Central memory CD4-positive, alpha-beta T cell (primary cell): ENCODE data around the gene SHISA5.
A peak's percentile ranks its signal among the peaks of the same experiment; 100 is the strongest.
"Not testable (repeated sequence)": the region's sequence is repeated elsewhere in the genome, so short reads cannot be mapped to it uniquely, and the experiment has no call there.

Experiments used
- DNase-seq: peaks from one replicate; pipeline ENCODE4 v3.0.0; 2022

Gene SHISA5

DNA sequence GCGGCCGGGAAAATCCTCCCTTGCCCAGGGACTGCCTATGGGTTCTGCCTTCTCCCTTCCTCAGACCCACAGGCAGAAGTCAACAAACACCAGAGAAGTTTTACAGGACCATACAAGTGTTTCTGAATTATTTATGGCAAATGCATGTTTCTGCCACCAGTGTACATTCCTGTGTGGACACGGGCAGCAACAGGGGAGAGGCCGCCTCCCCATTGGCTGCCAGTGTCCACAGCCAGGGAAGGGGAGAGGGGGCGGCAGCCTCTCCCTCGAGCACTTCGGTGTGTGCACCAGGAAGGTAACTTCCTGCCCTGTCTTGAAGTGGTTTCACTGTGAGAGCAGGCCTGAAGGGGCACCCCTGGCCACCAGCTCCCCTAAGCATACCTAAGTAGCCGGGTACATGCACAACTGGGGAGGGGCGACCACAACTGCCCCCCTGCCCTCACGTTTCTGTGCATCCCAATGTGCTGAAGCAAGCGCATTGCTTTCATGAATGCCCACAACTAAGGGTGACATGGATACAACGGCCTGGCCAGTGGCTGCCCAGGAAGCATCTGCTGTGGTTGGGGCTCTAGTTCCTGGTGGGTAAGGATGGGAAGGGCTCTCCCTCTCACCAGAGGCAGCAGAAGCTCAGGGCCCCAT lies 14.8 kb upstream of the SHISA5 start:
- no peak for DNase-seq

- DNase-seq = no peak
These were observed 14.1 kb upstream of the SHISA5 start for GRCh38 chr3:48518069-48518468.

DNA sequence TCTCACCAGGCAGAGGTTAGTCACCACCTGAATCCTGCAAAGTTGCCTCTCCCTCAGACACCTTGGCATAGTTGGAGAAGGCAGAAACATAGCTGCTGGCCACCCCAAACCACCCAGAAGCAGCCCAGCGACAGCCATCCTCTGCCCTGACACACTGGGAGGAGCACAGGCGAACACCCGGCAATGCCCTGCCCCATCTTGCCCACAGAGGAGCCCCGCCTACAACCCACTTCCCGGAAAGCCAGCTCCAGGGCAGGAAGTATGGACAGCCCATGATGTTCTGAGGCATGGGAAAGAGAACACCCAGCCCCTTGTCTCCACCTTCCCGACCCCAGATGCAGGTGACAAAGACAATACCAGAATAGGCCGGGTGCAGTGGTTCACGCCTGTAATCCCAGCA lies 12.6 kb upstream of the SHISA5 start:
- DNase-seq = no peak

GRCh38 chr3:48514431-48515227 lies 10.7 kb upstream of the SHISA5 start:
- DNase-seq = peak; percentile 52

DNA sequence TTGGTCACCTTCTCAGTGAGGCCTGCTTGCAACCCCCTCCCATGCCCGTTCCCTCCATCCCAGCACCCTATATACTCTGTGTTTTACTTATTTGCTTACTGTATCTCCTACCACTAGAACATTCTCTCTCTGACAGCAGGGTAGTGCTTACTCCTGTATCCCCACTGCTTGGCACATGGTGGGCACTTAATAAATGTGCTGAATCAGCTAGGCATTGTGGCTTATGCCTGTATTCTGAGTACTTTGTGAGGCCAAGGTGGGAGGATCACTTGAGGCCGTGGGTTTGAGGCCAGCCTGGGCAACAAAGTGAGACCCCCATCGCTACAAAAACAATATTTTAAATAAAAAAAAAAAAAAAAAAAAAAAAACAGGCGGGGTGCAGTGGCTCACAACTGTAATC lies 7.6 kb upstream of the SHISA5 start:
- no peak for DNase-seq

DNA sequence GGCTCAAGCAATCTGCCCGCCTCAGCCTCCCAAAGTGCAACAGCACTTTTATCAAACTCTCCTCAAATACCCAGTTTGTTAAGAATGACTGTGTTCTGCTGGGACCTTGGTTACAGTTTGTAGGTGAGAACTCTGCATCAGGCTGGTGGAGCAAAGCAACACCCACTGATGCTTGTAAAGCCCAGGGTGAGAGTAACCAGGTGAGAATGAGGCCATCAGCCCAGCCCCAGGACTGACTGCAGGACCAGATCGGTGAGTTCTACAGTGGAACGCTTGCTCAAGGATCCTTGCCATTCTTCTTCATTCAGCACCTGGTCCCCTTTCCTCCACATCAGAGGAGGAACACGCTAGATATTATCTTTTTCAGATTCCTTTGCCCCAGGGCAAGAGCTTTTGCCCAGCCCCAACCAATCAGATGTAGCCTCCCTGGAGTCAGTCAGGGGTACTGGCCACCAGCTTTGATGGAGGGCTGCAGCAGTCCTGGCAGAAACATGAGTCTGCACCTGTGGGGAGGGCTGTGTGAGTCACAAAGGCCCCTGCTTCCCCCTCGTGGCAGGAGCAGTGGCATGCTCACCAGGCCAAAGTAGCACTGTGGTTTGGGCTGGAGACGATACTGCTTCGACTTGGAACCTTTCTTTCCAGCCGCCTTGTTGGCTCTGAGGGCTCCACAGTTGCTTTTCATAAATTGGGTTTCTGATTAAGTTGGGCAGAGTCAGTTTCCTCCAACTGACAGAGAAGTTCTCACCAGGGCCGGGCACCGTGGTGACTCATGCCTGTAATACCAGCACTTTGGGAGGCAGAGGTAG lies 3.5 kb upstream of the SHISA5 start:
- DNase-seq = peak; percentile 70

GRCh38 chr3:48505968-48506504 lies 2.1 kb upstream of the SHISA5 start:
- no peak for DNase-seq

GRCh38 chr3:48505146-48505545 lies 1.2 kb upstream of the SHISA5 start:
- DNase-seq = no peak

- no peak for DNase-seq
These were observed 448 bp downstream of the SHISA5 start for GRCh38 chr3:48503401-48504050.

- DNase-seq = no peak
These were observed 1.2 kb downstream of the SHISA5 start for GRCh38 chr3:48502728-48503168.

- DNase-seq = no peak
These were observed 1.9 kb downstream of the SHISA5 start for GRCh38 chr3:48502121-48502520.

GRCh38 chr3:48501196-48501595 lies 2.8 kb downstream of the SHISA5 start:
- no peak for DNase-seq

DNA sequence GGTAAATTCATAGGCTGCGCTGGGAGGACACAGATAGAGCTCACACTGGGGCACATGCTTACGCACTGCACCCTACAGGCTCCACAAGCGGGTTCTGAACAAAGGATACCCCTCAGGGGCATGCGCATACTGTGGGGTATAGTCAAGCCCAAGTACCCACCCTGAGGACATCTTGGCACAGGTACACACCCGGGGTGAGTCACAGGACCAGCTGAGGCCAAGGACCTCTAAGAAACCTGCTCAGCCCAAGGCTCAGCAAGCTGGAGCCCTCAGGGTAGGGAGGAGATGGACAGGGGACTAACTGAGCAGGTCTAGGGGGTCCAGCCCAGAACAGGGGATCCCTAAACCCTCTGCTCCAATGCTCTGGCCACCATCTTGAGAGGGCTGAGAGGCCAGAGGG lies 3.3 kb downstream of the SHISA5 start:
- no peak for DNase-seq

- no peak for DNase-seq
These were observed 10.8 kb downstream of the SHISA5 start for GRCh38 chr3:48493203-48493501.

GRCh38 chr3:48492461-48493202 lies 11.3 kb downstream of the SHISA5 start:
- no peak for DNase-seq

DNA sequence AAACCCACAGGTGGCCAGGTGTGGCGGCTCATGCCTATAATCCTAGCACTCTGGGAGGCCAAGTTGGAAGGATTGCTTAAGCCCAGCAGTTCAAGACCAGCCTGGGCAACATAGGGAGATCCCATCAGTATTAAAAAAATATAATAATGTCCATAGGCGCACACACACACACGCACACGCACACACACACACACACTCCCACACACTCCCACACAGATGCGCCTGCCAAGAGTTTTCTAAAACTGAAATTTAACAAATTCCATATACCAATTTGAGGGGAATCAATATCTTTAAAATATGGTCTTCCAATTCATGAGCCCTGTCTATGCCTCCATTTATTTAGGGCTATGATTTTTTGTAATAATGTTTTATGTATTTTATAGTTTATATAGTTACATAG lies 17.0 kb downstream of the SHISA5 start:
- no peak for DNase-seq

- DNase-seq = not testable (repeated sequence)
These were observed 21.2 kb downstream of the SHISA5 start for GRCh38 chr3:48482822-48483221.

- DNase-seq = not testable (repeated sequence)
These were observed 23.1 kb downstream of the SHISA5 start for GRCh38 chr3:48480891-48481290.

GRCh38 chr3:48478626-48479555 lies 25.1 kb downstream of the SHISA5 start:
- DNase-seq = peak; percentile 87

- no peak for DNase-seq
These were observed 25.9 kb downstream of the SHISA5 start for GRCh38 chr3:48477959-48478520.
